Measurements from ENCODE around the gene CCSER1.
"Not testable (repeated sequence)": the region's sequence is repeated elsewhere in the genome, so short reads cannot be mapped to it uniquely, and the experiment has no call there.

CCSER1 gene

DNA sequence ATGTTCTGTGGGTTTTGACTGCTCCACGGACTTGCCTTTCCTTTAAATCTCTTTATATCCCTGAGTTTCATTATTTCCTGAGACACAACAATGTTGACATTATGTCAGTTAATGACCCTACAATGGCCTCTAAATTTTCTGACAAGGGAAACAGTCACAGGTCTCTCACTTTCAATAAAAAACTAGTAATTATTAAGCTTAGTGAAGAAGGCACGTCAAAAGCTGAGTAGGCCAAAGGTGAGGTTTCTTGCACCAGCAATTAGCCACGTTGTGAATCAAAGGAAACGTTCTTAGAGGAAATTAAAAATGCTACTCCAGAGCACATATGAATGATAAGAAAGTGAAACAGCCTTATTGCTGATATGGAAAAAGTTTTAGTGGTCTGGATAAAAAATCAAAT, 1246.4 kb downstream of the CCSER1 start:
- DNase-seq (ENCODE audit: low spot score): no peak

DNA sequence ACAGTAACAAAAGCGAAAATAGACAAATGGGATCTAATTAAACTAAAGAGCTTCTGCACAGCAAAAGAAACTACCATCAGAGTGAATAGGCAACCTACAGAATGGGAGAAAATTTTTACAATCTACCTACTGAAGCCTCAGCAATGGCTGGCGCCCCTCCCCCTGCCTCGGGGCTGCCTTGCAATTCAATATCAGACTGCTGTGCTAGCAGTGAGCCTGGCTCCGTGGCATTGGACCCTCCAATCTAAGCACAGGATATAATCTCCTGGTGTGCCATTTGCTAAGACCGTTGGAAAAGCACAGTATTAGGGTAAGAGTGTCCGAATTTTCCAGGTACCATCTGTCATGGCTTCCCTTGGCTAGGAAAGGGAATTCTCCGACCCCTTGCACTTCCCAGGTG, 1278.2 kb downstream of the CCSER1 start:
- DNase-seq (ENCODE audit: low spot score): not testable (repeated sequence)

DNA sequence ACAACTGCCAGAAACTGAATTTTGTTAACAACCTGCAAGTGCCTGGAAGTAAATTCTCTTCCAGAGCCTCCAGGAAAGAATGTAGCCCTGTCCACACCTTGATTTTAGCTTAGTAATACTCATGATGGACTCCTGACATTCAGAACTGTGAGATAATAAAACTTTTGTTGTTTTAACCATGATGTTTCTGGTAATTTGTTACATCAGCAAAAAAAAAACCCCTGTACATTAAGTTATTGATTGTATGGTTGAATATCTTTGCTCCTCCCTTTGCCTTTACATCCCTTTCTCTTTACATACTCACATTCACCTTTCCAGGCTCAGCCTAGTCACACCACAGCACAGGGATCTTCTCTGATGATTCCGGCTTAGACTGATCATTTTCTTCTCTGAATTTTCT, 1294.8 kb downstream of the CCSER1 start:
- no peak for DNase-seq (ENCODE audit: low spot score)

DNA sequence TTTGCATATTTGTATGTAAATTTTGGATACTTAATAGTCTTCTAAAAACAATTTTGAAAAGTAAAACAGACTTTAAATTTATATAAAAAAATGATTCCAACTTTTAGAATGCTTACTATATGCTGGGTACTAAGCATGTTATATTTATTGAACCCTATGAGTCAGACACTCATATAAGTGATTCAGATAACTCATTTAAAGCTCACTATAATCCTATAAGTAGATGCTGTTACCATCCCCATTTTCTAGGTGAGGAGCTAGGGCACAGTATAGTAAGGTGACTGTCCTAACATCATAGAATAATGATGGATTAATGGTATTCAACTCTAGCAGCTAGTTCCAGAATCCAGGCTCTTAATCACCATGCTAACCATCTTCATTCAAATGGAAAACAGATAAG, 1299.5 kb downstream of the CCSER1 start:
- no peak for DNase-seq (ENCODE audit: low spot score)

DNA sequence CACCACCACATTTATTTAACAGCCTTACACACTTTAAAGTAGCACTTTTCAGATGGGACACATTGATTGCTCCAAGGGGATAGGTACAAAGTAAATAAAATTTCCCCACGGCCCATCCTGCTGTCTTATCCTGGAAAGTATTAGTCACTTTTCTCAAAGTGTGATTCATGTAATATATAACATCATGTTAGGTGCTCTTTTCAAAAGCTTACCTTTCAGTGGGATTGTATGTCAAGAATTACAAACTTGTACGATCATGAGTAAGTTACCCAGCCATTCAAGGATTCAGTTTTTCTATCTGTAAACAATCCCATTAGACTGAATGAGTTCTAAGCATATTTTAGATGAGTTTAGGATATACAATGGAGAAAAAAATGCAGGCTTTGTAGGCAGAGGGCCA, 1300.0 kb downstream of the CCSER1 start:
- DNase-seq (ENCODE audit: low spot score): no peak

DNA sequence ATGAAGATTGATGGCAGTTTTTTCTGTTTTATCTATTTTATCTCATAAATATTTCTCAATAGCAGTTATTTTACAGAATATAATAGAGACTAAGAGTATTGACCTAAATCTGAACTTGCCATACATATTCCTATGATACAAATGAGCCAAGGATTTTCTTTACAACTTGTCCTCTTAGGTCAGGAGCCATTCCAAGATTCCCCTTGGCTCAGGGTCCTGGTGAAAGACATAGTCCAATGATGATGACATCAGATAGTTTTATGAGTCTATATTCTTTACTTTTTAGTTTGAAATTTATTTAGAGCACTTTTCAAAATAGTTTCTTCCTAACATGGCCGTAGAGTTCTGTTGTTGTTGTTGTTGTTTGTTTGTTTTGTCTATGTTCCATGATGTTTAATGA, 1307.4 kb downstream of the CCSER1 start:
- DNase-seq (ENCODE audit: low spot score): no peak

DNA sequence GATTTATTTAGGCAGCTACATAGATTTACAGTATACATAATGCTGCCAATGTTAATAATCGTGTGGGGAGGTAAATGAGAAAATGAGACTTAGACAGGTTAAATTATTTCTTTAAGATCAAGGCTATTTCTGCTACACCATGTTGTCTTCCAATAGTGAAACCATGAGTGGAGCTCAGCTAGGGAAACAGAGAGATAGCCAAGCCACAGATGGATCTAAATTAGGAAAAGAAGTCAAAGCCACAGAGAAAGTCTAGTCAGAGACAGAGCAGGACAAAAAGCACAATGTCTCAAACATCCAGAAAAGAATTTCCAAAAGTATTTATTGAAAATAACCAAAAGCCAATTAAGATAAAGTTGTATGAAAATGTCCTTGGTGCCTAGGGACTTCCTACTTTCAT, 1309.4 kb downstream of the CCSER1 start:
- DNase-seq (ENCODE audit: low spot score): no peak

DNA sequence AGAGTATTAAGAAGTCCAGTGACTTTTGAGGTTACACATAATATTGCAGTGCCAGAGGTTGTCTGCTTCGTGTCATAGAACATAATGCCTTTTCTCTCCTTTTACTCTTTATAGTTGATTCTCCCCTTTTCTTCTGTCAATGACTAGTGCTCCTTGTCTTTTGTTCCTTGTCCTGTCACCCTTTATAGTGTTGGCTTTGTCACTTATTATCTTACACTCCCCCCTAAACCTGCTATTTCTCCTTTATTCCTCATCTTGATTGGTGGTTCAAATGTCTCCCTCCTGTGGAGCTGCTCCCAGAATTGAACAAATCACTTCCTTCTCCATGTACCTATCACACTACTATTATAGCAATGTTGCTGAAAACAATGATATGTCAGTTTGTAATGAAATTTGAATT, 1320.0 kb downstream of the CCSER1 start:
- DNase-seq (ENCODE audit: low spot score): no peak

DNA sequence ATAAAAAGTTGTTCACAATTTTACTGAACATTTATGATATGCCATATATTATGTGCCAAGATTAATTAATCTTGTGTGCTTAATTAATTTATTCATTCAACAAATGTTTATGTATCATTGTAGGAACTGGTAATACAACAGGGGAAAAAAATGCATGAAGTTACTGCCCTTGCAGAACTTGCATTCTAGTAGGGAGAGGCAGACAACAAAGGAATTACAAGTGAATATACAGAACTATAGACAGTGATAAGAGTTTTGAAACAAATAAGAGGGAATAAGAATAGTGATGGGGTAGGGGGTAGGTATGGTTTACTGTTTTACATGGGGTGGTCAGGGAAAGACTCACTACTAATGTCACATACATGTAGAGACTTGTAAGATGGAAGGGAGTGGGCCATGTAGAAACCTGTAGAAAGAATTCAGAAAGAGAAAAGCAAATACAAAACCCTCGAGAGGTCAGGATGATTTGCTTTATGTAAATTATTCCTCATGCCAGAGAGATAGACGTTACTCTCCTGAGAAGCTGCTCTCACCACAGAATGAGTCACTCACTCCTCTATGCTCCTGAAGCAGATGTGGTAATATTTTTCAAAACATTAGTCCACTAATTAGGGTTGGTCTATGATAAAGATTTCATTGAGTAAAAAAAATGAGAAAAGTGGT, 1321.6 kb downstream of the CCSER1 start:
- DNase-seq (ENCODE audit: low spot score): no peak

DNA sequence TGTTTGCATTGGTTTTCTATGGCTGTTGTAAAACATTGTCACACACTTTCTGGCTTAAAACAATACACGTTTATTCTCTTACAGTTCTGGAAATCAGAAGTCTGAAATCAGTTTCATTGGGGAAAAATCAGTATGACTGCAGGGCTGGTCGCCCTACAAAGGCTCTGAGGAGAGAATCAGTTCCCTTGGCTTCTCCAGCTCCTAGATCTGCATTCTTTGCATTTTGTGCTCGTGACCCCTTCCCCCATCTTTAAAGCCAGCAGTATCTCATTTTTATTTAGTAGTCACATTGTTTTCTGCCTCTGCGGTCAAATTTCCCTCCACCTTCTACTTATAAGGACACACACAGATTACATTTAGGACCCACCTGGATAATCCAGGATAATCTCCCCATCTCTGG, 1326.9 kb downstream of the CCSER1 start:
- DNase-seq (ENCODE audit: low spot score): no peak

DNA sequence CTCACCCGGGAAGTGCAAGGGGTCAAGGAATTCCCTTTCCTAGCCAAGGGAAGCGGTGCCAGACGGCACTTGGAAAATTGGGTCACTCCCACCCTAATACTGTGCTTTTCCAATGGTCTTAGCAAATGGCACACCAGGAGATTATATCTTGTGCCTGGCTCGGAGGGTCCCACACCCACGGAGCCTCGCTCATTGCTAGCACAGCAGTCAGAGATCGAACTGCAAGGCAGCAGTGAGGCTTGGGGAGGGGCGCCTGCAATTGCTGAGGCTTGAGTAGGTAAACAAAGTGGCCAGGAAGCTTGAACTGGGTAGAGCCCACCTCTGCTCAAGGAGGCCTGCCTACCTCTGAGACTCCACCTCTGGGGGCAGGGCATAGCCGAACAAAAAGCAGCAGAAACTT, 1335.4 kb downstream of the CCSER1 start:
- not testable (repeated sequence) for DNase-seq (ENCODE audit: low spot score)

DNA sequence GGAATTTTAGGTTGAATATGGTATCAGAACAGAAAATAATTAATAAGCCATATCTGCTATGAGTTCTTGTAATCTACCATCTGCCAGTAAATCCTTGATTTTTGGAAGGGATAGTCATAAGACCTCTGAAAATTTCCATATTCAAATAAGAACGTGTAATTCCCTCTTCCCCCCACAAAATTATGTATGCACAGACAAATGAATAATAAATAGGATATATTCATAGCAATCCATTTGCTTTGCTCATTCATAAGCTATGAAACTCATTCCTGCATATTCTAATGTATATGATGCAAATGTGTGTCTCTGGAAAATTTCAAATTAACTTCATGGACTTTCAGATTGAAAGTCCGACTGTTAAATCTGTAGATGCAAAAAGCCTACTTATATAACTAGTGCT, 1343.5 kb downstream of the CCSER1 start:
- DNase-seq (ENCODE audit: low spot score): no peak

DNA sequence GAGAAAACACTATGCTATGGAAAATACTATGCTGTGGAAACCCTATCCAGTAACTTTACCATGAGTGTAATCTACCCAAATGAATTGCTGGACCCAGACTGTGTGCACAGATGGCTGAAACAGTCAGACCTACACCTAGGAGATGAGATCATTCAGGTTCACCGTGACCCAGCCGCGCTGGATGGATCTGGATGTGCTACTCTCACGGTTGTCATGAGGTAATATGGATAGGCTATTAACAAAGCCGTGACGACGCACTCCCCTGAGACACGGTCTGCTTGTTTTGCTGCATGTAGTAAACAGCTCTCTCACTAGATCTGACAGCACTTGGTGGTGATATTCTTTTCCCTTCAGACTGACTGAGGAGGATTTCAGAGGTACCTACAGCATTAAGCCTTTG, 1344.1 kb downstream of the CCSER1 start:
- no peak for DNase-seq (ENCODE audit: low spot score)

DNA sequence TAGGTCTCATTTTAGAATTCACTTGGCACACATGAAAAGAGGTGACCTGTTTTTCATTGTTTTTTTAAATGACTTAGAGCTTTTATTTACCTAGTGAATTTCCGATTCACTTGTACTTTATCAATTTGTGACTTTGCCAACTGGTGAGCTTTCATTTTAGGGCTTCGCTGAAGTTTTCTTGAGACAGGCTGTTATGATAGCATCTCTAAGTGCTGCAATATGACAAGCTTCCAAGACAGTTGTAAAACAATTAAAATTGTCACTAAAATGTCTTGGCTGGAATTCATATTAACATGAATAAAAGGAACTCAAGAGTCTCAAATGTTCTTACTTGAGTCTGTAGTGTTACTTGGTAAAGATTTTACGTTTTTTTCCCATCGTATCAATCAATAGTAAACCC, 1344.9 kb downstream of the CCSER1 start:
- DNase-seq (ENCODE audit: low spot score): no peak

DNA sequence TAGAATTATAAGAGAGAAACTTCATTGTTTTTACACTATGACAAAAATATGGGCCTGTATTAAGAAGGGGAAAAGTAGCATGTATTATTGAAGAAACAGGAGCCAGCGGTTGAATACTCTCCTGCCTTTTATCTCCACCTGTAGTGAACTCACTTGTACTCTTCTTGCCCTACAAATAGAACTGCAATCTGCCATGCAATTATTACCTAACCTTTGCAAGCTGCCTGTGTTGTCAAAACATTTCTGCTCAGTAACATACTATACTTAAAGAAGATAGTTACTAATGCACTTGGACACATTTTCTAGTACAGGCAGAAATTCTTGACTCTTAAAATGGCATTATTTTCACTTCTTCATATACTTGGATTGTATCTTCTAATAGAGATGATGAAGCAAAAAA, 1358.2 kb downstream of the CCSER1 start:
- no peak for DNase-seq (ENCODE audit: low spot score)

DNA sequence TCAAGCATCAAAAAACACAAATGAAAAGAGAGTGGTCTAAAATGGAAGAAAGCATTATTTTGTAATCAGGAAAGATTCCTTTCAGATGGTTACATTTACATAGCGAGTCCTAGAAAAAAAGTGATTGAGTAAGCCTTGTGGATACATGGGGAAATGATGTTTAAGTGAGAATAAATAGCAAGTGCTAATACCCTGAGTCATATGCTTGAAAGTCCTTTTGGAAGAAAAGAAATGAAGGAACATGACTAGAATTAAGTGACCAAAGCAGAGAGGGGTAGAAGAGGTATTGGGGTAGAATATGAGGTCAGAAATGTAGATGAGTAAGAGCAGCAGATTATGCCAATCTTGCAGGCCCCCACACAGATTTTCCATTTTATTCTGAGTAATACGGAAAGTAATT, 1361.8 kb downstream of the CCSER1 start:
- no peak for DNase-seq (ENCODE audit: low spot score)

DNA sequence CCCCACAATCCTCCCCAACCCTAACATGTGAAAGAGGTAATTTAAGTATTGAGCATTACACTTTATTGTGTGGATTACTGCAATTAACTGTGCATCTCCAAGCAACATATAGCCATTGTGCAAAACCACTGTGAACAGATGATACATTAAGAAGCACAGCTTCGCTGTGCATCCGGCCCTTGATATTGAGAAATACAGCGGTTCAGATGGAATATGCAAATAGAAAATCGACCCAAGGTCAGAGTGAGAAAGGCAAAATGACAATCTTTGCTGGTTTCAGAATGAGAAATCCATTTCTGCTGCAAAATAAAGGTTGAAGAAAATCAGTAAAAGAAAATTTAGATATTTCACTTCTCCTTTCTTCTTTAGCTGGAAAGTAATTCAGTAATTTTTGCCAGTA, 1370.7 kb downstream of the CCSER1 start:
- DNase-seq (ENCODE audit: low spot score): no peak

DNA sequence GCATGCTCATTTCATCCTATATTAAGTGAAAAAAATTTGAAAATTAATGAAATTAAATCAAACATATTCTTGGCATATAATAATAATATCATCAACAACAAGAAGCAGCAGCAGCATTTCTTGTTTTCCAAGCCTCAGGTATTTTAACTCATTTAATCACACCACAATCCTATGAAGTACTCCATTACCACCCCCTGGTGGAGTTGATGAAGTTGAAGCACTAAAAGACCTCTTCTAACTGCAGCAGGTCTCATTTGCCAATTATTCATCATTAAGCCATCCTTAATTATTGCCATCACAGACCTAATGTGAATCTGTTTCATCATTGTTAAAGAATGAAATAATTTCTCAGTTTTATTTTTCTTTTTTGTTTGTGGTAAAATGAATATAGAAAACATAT, 1375.2 kb downstream of the CCSER1 start:
- DNase-seq (ENCODE audit: low spot score): no peak

DNA sequence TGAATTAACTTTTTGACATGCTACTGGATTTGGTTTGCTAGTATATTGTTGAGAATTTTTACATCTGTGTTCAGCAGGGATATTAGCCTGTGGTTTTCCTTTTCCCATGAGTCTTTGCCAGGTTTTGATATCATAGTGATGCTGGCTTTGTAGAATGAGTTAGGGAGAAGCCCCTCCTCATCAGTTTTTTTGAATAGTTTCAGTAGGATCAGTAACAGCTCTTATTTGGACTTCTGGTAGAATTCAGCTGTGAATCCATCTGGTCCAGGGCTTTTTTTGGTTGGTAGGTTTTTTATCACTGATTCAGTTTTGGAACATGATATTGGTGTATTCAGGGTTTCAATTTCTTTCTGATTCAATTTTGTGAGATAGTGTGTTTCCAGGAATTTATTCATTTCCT, 1386.1 kb downstream of the CCSER1 start:
- no peak for DNase-seq (ENCODE audit: low spot score)

DNA sequence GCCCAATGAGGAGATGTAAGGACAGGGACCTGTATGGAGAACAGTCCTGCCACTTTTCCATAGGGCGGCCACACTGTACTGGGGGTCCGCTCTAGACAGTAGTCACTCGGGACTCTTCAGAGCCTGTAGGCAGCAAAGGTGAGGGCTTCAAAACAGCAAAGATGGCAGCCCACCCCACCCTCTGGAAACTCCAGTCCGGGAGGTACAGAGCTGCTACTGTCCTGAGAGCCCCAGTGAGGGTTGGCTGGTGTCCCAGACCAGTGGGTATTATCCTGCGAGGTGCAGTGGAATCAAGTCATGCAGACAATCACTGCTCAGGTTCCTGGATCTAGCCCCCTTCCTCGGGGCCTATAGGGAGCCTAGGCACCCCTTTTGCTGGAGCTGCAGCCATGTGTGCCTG, 1392.0 kb downstream of the CCSER1 start:
- no peak for DNase-seq (ENCODE audit: low spot score)

DNA sequence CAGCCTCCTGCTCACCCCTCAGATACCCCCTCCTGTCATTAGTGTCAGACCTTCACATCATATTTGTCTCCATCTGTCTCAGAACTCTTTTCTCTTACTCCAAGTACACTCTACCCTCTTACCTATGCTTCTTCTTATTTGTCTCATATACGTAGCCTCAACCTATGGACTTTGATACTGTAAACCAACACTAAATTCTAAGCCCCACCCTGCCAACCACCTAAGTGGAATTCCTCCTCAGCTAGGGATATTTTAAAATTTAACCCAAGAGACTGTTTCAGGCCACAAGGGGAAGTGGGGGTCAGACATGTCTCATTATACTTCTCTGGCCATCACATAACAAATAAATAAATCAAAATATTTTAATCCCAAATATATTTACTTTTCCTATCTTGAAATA, 1398.4 kb downstream of the CCSER1 start:
- DNase-seq (ENCODE audit: low spot score): no peak

DNA sequence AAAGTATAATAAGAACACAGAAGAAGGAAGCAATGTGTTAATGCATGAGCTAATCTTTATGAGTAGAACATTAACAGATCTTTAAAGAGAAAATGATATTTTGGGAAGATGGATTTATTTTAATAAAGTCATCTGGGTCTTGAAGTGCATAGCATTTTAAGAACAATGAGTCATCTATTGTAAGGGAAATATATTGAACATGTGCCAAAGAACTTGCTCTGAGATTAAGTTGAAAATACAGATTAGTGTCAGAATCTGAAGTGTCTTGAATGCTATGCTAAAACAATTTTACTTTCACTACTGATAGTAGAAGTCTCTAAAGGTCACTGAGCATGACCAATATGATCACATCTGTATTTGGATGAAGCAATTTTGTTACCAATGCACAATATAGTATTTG, 1399.9 kb downstream of the CCSER1 start:
- DNase-seq (ENCODE audit: low spot score): no peak

DNA sequence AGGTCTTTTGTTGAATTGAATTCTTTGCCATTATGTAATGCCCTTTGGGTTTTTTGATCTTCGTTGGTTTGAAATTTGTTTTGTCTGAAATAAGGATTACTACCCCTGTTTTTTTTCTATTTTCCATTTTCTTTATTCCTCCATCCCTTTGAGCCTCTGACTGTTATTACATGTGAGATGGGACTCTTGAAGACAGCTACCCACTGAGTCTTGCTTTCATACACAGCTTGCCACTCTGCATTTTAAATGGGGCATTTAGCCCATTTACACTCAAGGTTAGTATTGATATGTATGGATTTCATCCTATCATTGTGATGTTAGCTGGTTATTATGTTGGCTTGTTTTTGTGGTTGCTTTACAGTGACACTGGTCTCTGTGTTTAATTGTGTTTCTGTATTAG, 1440.4 kb downstream of the CCSER1 start:
- no peak for DNase-seq (ENCODE audit: low spot score)

DNA sequence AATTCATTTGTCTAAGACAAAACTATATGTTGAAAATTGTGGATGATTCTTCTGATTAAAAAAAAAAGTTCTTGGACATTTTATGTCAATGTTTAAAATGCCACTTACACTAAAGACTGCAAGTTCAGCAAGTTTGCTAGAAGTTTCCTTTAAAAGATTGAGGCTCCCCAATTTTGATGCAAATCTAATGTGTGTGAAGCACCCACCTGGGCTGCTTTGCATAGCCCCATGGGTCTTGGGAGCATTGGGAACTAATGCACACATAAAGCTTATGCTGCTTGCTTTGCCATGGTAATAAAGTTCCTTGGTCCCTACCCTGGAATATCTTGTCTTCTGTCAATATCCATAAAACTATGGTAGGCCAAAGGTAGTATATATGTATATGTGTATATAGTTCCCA, 1450.7 kb downstream of the CCSER1 start:
- no peak for DNase-seq (ENCODE audit: low spot score)

DNA sequence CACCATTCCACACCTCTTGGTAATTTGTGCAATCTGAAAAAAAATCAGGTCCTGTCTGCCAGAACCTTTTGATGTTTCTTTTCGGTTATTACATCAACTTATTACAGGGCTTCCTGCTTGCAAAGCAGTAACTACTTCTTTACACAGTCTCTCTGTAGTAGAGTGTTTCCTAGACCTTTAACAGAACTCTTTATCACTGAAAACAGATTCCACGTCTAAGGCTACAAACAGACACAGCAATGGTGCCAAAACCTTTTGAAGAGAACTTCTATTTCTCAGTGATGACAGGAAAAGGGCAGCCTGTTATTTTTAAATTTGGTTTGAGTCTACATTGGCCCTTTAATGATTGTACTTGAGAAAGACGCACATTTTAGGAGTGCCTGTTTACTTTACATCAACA, 1463.1 kb downstream of the CCSER1 start:
- DNase-seq (ENCODE audit: low spot score): no peak
